ENCODE results near the gene ZNF761. TPM values are rescaled to one million over a fixed set of nuclear protein-coding genes. Genes with fewer than 3 reads are reported as not detected.

Gene ZNF761
- total RNA-seq: 10 to 100 TPM in 3 of 4 donors, 1 to 10 TPM in 1; 6.5 to 12.5 (median 11.0) TPM
- polyA plus RNA-seq: 1 to 10 TPM; 3.5 to 7.8 (median 6.7) TPM

- 3 to 5% methylated on average over 46 of the region's 46 CpGs for WGBS, 2 donors
- H3K4me1 ChIP-seq: peaks cover 0 to 10% (median 7%) of the 10 kb centered on the region in 4 donors
- no peaks in the 10 kb centered on the region for H3K27me3 ChIP-seq
- peak within 1 kb of the TSS; percentile 60 to 71 (median 64) for H3K4me3 ChIP-seq
- peaks cover 0 to 13% (median 3%) of the 10 kb centered on the region in 4 donors for H3K36me3 ChIP-seq
- DNase-seq: peak; percentile 97
- intact Hi-C loops (cut with DNase I): loop anchor here (2.0 to 5.0 kb wide), 2 partner anchors 36 to 81 kb away; partner anchors contain the start of gene ZNF813
- peak within 1 kb of the TSS; percentile 63 to 79 (median 72) for H3K27ac ChIP-seq
- TF ChIP-seq EP300 (IDR thresholded peaks at IDR 0.05): no peak
- peak; percentile 90 to 92 (median 91) for TF ChIP-seq POLR2AphosphoS5 (IDR thresholded peaks at IDR 0.05)
- TF ChIP-seq CTCF (IDR thresholded peaks at IDR 0.05): peak; percentile 33 to 45 (median 40)
- peak; percentile 45 to 72 for TF ChIP-seq POLR2A (IDR thresholded peaks at IDR 0.05)
- peaks cover 0 to 4% (median 0%) of the 10 kb centered on the region in 4 donors for H3K9me3 ChIP-seq
These were observed at the start of gene ZNF761 for GRCh38 chr19:53431399-53432087. ZNF761 (plus strand) TSS chr19:53431984; CDS start chr19:53447269, 15,285 bp downstream.

GRCh38 chr19:53388168-53388567 is 43.6 kb upstream of the ZNF761 start:
- H3K36me3 ChIP-seq: peaks cover 0 to 13% (median 0%) of the 10 kb centered on the region in 4 donors
- peaks cover 0 to 9% (median 5%) of the 10 kb centered on the region in 3 donors for H3K27me3 ChIP-seq
- 82 to 94% methylated on average over 3 of the region's 3 CpGs for WGBS, 2 donors
- H3K4me3 ChIP-seq: no peak overlapping the region
- no peak for TF ChIP-seq POLR2AphosphoS5 (IDR thresholded peaks at IDR 0.05)
- TF ChIP-seq CTCF (IDR thresholded peaks at IDR 0.05): no peak
- TF ChIP-seq EP300 (IDR thresholded peaks at IDR 0.05): no peak
- TF ChIP-seq POLR2A (IDR thresholded peaks at IDR 0.05): no peak
- no peak overlapping the region for H3K27ac ChIP-seq
- intact Hi-C loops (cut with DNase I): no loop called here
- no peak for DNase-seq
- peaks cover 0 to 29% (median 2%) of the 10 kb centered on the region in 4 donors for H3K9me3 ChIP-seq
- H3K4me1 ChIP-seq: no peaks in the 10 kb centered on the region

- peaks cover 0 to under 1% (median under 1%) of the 10 kb centered on the region in 4 donors for H3K4me1 ChIP-seq
- 72 to 79% methylated on average over 5 of the region's 5 CpGs for WGBS, 2 donors
- H3K27ac ChIP-seq: no peak overlapping the region
- no peak for DNase-seq
- intact Hi-C loops (cut with DNase I): no loop called here
- H3K9me3 ChIP-seq: peaks cover 0 to 22% (median 0%) of the 10 kb centered on the region in 4 donors
- H3K36me3 ChIP-seq: peaks cover 0 to 13% (median 0%) of the 10 kb centered on the region in 4 donors
- no peak overlapping the region for H3K4me3 ChIP-seq
- TF ChIP-seq POLR2A (IDR thresholded peaks at IDR 0.05) (no peak), CTCF (IDR thresholded peaks at IDR 0.05) (no peak), EP300 (IDR thresholded peaks at IDR 0.05) (no peak), POLR2AphosphoS5 (IDR thresholded peaks at IDR 0.05) (no peak)
- H3K27me3 ChIP-seq: peaks cover 0 to 9% (median 5%) of the 10 kb centered on the region in 3 donors
These were observed 42.9 kb upstream of the ZNF761 start for GRCh38 chr19:53388904-53389303.

- 81 to 84% methylated on average over 8 of the region's 8 CpGs for WGBS, 2 donors
- intact Hi-C loops (cut with DNase I): no loop called here
- H3K27ac ChIP-seq: no peak overlapping the region
- peaks cover 0 to 9% (median 5%) of the 10 kb centered on the region in 3 donors for H3K27me3 ChIP-seq
- no peak for DNase-seq
- peaks cover 0 to 19% (median 0%) of the 10 kb centered on the region in 4 donors for H3K9me3 ChIP-seq
- H3K4me3 ChIP-seq: no peak overlapping the region
- peaks cover 0 to 13% (median 0%) of the 10 kb centered on the region in 4 donors for H3K36me3 ChIP-seq
- TF ChIP-seq POLR2A (IDR thresholded peaks at IDR 0.05) (no peak), EP300 (IDR thresholded peaks at IDR 0.05) (no peak), CTCF (IDR thresholded peaks at IDR 0.05) (no peak), POLR2AphosphoS5 (IDR thresholded peaks at IDR 0.05) (no peak)
- H3K4me1 ChIP-seq: peaks cover 0 to 7% (median 7%) of the 10 kb centered on the region in 4 donors
These were observed 42.2 kb upstream of the ZNF761 start for GRCh38 chr19:53389571-53389970.
